K562 (cell line): ENCODE data around the gene IRF9. TPM values are rescaled to one million over a fixed set of nuclear protein-coding genes. Genes with fewer than 3 reads are reported as not detected.

Source experiments
- DDX20 ChIP-seq: fragments of 450-650 bp; IDR thresholded peaks from 2 replicates; pipeline ENCODE4 v1.6.1; 2016; ENCODE audit warnings: missing genetic modification characterization, low read depth, mild to moderate bottlenecking, missing compliant biosample characterization, moderate library complexity
- FUS ChIP-seq: fragments of 200-400 bp; formaldehyde crosslinking; optimal IDR thresholded peaks from 2 replicates; pipeline ENCODE3; 2017; ENCODE audit warnings: low read depth, low read length
- GATA2 ChIP-seq: sonication (generic); formaldehyde crosslinking; IDR thresholded peaks from 2 replicates; pipeline ENCODE4 v1.4.0; 2020; ENCODE audit warnings: mild to moderate bottlenecking, missing genetic modification reagents
- MAX ChIP-seq: sonication (generic); formaldehyde crosslinking; IDR thresholded peaks from 2 replicates; pipeline ENCODE4 v1.9.0; 2022; ENCODE audit warnings: mild to moderate bottlenecking, missing genetic modification reagents
- MGA ChIP-seq: fragments of 450-650 bp; IDR thresholded peaks from 2 replicates; pipeline ENCODE4 v1.6.1; 2016; ENCODE audit warnings: mild to moderate bottlenecking, moderate library complexity
- NCOA6 ChIP-seq: fragments of 450-650 bp; IDR thresholded peaks from 2 replicates; pipeline ENCODE4 v1.6.1; 2017; ENCODE audit warnings: mild to moderate bottlenecking
- POLR2A ChIP-seq: fragments of 450-650 bp; conservative IDR thresholded peaks from 2 replicates; pipeline ENCODE4 v1.6.1; 2016
- PYGO2 ChIP-seq: fragments of 450-650 bp; IDR thresholded peaks from 2 replicates; pipeline ENCODE4 v1.6.1; 2016; ENCODE audit warnings: mild to moderate bottlenecking, missing genetic modification characterization, moderate library complexity, missing compliant biosample characterization
- RBFOX2 ChIP-seq: fragments of 200-400 bp; formaldehyde crosslinking; IDR thresholded peaks from 2 replicates; pipeline ENCODE4 v1.6.1; 2017; ENCODE audit warnings: low read depth, mild to moderate bottlenecking, low read length, moderate library complexity
- SIN3A ChIP-seq, 2 experiments: fragments of 150-350 bp in 1 of 2; IDR thresholded peaks; 2 replicates each; pipeline ENCODE4 v1.6.1; 2011 to 2016; ENCODE audit warnings: borderline replicate concordance in 2 of 2, low read depth in 2 of 2, low read length in 2 of 2, mild to moderate bottlenecking in 2 of 2, moderate library complexity in 2 of 2; ENCODE audit not compliant: control insufficient read depth in 1 of 2
- SMAD4 ChIP-seq: fragments of 250-450 bp; sonication (Bioruptor Pico); conservative IDR thresholded peaks from 2 replicates; pipeline ENCODE4 v1.8.0; 2021; ENCODE audit warnings: inconsistent platforms, mild to moderate bottlenecking, moderate library complexity
- TCF7 ChIP-seq: sonication (generic); IDR thresholded peaks from 2 replicates; pipeline ENCODE4 v1.6.1; 2016; ENCODE audit warnings: antibody characterized with exemption, borderline replicate concordance
- USF2 ChIP-seq: sonication (generic); formaldehyde crosslinking; IDR thresholded peaks from 2 replicates; pipeline ENCODE4 v1.5.0; 2020; ENCODE audit warnings: missing genetic modification reagents
- ZNF143 ChIP-seq: sonication (generic); formaldehyde crosslinking; IDR thresholded peaks from 2 replicates; pipeline ENCODE4 v1.9.0; 2022; ENCODE audit warnings: mild to moderate bottlenecking, missing genetic modification reagents
- ZNF232 ChIP-seq: sonication (generic); formaldehyde crosslinking; IDR thresholded peaks from 2 replicates; pipeline ENCODE4 v1.8.0; 2022; ENCODE audit warnings: mild to moderate bottlenecking, missing genetic modification reagents
- ZNF316 ChIP-seq: fragments of 450-650 bp; IDR thresholded peaks from 2 replicates; pipeline ENCODE4 v1.6.1; 2016
- ZNF431 ChIP-seq: sonication (generic); formaldehyde crosslinking; IDR thresholded peaks from 2 replicates; pipeline ENCODE4 v1.8.0; 2022; ENCODE audit warnings: mild to moderate bottlenecking, missing genetic modification reagents
- polyA plus RNA-seq, 8 experiments: library from polyadenylated mRNA; depleted of rRNA in 4 of 8; stranded (reverse) in 5 of 8; unstranded in 3 of 8; fragments of >200 nt; fragmentation: Nextera tagmentation in 2 of 8; fragmentation: Illumina TruSeq in 1 of 8; extraction: Ambion mirVana in 2 of 8; extraction: Trizol in 1 of 8; gene quantifications; 2 replicates each; pipeline versions ENCODE4 v1.2.1 to v1.2.3, GENCODE V29; 2011 to 2014; ENCODE audit warnings: inconsistent platforms in 1 of 8, missing spikeins in 1 of 8
- total RNA-seq, 7 experiments: library from RNA; depleted of rRNA in 6 of 7; stranded (reverse); fragments of >200 nt in 6 of 7; fragmentation: Illumina TruSeq in 2 of 7; extraction: Trizol in 2 of 7; gene quantifications; 2 replicates each; pipeline versions ENCODE4 v1.2.1 to v1.2.3, GENCODE V29; 2011 to 2021; ENCODE audit warnings: low replicate concordance in 1 of 7

Gene IRF9
- total and polyA plus RNA-seq, 9 of the 15 experiments (the other 6 are each of a cell fraction or from before 2014, with no cell fraction given), result 0.79 to 14.8 (median 6.1) TPM

GRCh38 chr14:24113801-24114531 lies 47.1 kb upstream of the IRF9 start (continued):
- TF ChIP-seq ZNF232 (CRISPR knock-in tag) (0 out of 2 replicates have a peak, but pooled peaks have one; percentile 43), ZNF316 (no peak), FUS (no peak), PYGO2 (no peak), ZNF143 (CRISPR knock-in tag) (no peak), MAX (CRISPR knock-in tag) (peak; percentile 44), TCF7 (0 out of 2 replicates have a peak, but pooled peaks have one; percentile 22), NCOA6 (0 out of 2 replicates have a peak, but pooled peaks have one; percentile 24), USF2 (CRISPR knock-in tag) (no peak), ZNF431 (CRISPR knock-in tag) (no peak), RBFOX2 (peak; percentile 87), SIN3A (IDR thresholded peaks at IDR 0.05; ENCODE audit: borderline replicate concordance in 2 of 2, control insufficient read depth in 1 of 2, low read depth in 2 of 2, low read length in 2 of 2) (peak in 1 of 2 experiments; percentile 7; a peak in 1 of 4 replicates), DDX20 (tag) (no peak), MGA (peak; percentile 48; the same call in 1 of the 2 replicates), POLR2A (peak; percentile 88), SMAD4 (CRISPR knock-in tag) (no peak), GATA2 (CRISPR knock-in tag) (no peak)
